AG20443 (cell line): ENCODE measurements around the gene CRADD.
A peak's percentile ranks its signal among the peaks of the same experiment; 100 is the strongest.
"Not testable (repeated sequence)": the region's sequence is repeated elsewhere in the genome, so short reads cannot be mapped to it uniquely, and the experiment has no call there.

Experiments used
- DNase-seq: peaks from one replicate; pipeline ENCODE4 v3.0.0; 2012; ENCODE audit warnings: low spot score, mixed read lengths

CRADD gene

DNA sequence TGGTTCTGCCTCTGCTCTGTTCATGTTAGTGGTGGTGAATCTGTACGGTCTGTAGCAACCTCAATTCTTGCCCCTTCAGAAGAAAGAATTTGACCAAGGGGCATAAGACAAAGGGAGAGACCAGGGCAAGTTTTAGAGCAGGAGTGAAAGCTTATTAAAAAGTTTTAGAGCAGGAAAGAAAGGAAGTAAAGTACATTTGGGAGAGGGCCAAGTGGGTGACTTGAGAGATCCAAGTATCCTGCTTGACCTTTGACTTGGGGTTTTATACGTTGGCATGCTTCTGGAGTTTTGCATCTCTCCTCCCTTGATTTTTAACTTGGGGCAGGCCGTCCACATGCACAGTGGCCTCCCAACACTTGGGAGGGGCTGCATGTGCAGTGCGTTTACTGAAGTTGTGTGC, 225.0 kb downstream of the CRADD start:
- no peak for DNase-seq

DNA sequence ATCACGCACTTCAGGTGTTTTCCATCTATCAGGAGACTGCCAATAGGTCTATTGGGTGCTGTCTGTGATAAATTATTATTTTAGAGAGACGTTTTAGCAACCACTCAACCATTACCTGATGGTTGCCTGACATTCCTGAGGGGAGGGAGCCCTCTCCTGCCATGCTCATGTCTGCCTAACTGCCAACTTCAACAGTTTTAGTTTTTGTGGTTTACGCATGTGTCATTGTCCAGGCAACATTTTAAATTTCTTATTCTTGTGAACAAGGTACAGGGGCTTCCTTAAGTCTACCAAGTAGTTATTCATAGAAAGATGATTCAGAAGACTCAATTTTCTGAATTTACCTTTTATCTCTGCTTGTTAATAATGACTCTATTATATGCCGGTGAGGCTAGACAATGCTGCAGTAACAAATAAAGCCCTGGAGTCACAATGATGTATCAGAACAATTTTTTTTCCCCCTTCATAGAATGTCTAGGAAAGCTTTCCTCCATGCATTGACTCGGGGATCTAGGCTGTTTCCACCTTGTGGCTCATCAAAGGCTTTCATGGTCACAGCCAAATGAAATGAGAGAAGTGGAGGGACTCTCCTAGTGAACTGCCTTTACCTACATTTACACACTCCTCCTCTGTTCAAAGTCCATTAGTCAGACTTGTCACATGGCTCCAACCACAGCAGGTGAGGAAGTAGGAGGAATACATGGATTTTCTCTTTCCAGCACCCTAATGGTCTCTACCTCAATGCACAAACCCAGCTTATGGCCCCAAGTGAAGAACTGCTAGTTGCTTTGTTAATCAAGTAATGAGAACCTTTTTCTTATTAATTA, 225.8 kb downstream of the CRADD start:
- DNase-seq, result no peak

DNA sequence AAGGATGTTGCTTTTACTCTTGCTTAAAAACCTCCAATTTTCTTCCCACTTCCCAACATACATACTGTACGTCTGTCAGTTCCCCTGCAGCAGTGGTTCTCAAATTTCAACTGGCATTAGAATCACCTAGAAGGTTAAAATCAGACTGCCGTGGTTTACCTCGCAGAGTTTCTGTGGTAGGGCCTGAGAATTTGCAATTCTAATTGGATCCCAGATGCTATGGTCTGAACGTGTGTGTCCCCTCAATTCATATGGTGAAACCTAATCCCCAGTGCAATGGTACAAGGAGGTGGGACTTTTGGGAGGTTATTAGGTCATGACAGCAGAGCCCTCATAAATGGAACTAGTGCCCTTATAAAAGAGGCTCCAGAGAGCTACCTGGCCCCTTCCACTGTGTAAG, 226.9 kb downstream of the CRADD start:
- DNase-seq, result no peak

DNA sequence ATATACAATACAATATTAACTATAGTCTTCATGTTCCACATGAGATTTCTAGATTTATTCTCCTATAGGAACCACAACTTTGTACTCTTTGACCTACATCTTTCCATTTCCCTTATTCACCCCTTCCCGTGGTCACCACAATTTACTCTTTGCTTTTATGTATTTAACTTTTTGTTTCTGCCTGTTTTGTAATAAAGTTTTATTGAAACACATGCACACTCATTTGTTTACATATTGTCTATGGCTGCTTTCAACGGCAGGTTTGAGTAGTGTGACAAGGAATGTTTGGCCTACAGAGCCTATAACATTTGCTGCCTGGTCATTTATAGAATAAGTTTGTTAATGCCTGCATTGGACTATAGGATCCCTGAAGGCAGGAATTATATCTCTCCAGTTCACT, 231.1 kb downstream of the CRADD start:
- DNase-seq, result no peak

DNA sequence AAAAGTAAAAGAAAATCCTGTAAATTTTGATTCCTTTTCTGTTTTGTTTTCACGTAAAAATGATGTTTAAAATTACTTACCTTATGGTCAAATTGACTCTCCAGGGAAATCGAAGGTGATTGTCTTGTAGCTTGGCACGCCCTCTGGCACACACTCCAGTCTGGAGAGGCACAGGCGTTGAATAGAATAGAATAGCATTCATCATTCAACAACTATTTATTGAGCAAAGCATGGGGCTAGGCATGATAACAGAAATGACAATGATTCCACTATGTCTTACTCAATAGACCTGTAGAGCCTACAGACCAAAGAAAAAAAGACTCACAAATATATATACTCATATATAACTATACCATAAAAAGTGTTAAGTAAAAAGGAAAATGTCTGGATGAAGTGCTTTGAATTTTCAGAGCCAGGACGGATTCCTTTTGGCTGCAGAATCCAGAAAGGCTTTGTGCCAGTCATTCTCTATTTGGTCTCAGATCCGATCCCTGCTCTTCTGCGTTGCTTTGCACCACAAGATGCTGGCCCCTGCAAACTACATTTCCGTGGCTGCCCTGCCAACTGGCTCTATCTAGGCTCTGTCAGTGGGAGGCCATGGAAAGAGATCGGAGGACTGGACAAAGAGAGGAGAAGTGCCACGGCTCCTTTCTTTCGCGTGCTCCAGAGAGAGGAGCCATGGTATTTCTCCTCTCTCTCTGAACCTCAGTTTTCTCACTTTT, 231.8 kb downstream of the CRADD start:
- DNase-seq, result peak; percentile 48

DNA sequence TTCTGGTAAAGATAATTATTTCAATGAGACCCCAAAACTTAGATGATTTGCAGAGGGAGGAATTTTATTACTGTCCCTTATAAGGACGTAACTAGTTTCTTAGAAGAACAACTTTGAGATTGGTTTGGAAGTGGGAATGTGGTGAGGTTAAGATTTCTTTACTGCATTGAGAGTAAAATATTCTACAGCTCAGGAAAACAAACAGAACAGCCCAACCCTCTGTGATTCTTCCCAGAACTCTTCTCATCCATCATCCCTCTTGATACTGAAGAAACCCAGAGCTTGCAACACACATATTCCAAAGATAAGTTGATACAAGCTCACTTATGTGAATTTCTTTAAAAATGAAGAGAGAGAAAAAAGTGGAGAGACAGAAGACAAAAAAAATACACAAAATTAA, 234.2 kb downstream of the CRADD start:
- DNase-seq, result no peak

DNA sequence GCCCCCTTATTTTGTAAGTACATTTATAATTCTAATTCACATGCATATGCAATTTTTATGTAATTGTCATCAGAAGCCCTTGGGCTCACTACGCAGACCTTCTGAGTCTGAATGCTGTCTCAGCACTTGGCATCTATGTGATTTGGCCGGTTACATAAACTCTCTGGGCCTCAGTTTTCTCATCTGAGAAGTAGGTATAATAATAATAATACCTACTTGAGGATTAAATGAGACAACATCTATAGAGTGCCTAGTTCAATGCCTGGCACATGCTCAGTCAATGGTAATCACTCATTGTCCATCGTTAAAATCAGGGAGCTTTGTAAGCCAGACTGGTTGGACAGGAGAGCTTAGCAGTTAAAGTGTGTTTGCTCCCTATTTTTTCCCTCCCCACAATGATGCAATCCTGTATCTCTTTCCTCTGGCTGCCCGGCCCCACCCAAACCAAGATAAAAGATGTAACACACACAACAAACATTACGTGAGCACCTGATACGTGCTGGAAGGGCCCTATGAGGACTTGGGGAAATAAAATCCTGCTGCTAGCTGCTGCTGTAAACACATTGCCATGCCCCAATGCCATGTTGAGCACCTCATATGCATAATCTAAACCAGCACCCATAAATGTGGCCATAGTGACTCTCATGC, 235.0 kb downstream of the CRADD start:
- no peak for DNase-seq

DNA sequence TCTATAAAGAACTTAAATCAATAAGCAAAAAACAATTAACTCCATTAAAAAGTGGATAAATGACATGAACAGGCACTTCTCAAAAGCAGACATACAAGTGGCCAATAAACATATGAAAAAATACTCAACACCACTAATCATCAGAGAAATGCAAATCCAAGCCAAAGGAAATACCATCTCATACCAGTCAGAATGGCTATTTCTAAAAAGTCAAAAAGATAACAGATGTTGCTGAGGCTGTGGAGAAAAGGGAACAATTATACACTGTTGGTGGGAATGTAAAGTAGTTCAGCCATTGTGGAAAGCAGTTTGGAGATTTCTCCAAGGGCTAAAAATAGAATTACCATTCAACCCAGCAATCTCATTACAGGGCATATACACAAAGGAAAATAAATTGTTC, 236.7 kb downstream of the CRADD start:
- DNase-seq, result no peak

DNA sequence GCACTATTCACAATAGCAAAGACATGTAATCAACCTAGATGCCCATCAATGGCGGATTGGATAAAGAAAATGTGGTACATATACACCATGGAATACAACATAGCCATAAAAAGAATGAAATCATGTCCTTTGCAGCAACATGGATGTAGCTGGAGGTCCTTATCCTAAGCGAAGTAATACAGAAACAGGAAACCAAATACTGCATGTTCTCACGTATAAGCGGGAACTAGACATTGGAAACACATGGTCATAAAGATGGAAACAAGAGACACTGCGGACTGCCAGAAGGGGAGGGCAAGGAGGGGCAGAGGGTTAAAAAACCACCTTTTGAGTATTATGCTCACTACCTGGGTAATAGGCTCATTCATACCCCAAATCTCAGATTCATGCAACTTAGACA, 237.1 kb downstream of the CRADD start:
- no peak for DNase-seq

DNA sequence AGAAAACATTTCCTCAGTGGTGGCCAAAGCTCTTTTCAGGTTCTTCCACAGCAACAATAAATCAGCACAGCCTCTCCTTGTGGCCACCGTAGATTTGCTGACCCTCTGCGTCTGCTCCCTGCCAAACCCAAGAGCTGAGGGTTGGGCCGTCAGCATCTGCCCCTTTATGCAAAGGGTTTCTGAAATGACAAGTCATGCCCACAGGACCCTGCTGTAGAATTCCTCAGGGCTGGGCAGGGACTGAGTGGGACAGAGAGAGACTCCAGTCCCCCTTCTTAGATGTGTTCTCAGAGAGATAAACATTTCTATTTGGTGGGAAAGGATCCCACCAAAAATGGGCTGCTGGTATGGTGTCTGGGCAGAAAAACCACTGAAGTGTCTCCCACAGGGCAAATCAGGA, 238.2 kb downstream of the CRADD start:
- DNase-seq, result no peak

DNA sequence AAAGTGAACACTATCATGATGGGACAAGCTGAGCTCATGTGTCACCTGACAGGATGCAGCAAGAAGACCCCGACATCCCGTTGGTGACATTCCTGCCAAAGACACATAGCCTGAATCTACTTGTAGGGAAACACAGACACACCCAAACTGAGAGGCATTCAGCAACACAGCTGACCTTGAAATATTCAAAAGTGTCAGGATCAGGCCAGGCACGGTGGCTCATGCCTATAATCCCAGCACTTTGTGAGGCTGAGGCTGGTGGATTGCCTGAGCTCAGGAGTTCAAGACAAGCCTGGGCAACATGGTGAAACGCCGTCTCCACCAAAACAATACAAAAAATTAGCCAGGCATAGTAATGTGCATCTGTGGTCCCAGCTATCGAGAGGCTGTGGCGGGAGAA, 239.2 kb downstream of the CRADD start:
- DNase-seq, result no peak

DNA sequence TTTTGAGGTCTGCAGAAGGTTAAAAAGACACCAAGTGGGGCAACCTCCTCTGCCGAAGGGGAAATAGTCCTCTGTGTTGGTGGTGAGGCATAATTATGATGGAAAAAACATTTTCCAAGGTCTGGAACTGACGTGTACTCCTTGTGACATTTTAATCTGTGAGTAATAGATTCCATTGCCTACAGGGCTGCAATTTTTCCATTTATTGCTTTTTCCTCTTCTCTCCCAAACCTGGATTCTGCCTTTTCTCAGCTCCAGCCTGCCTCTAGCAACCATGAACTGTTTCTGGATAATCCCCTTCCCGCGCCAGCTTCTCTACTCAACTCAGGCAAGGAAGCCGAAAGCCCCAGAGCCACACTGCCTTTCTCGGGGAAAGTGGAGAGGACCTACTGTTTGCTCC, 241.1 kb downstream of the CRADD start:
- DNase-seq, result peak; percentile 78

DNA sequence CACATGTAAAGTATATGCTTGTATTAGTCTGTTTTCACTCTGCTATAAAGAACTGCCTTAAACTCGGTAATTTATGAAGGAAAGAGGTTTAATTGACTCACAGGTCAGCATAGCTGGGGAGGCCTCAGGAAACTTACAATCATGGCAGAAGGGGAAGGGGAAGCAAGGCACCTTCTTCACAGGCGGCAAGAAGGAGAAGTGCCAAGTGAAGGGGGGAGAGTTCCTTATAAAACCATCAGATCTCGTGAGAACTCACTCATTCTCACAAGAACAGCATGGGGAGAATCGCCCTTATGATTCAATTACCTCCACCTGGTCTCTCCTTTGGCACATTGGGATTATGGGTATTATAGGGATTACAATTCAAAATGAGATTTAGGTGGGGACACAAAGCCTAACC, 241.7 kb downstream of the CRADD start:
- no peak for DNase-seq

DNA sequence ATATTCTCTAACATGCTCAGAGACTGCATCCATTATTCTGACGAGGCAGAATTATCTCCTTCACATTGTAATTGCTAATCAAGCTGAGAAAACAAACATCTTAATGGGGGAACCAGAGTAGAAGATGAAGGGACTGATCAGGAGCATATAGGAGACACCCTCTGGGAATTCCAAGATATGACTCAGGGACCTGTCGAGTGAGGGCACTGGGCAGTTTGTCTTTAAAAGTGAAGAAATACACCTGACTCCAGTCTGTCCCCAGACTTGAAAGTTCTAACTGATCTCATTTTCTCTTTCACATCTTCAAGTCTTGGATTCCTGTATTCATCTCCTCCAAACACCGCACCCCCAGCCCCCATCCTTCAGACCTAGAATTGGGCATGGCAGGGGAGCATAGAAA, 244.3 kb downstream of the CRADD start:
- DNase-seq, result no peak

DNA sequence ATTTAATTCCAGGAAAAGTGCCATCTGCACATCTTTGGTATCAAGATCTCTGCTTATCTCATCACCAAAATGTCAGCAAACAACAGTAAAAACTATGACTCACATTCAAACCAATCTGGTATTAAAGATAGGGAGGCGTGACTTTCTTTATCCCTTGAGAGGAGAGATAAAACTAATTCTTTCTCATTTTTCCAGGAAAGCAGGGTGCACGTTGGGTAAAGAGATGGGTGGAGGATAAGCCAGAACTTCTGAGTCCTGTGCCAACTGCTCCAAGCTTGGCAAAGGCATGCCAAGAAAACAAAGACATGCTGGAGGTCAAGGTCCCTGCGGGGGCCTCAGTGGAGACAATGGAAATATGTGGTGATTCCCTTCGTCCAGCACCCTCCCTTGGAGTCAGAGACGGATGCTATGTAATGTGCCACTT, 245.4 kb downstream of the CRADD start:
- no peak for DNase-seq

DNA sequence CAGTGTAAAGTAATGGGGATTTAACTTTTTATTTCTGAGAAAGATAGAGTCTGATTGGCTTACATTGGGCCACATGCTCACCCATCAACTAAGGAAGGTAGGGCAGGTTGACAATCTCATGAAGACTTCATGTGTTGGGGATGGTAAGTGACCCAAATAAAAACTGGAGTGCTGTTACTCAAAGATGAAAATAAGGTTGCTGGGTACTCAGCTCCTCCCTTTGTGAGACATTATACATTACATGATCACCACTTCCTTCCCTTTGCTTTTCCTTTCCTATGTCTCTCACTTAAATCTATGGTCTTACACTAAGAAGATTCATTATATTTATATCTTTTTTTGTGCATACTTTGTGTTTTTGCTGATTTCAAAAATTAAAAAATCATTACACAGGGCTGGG, 247.2 kb downstream of the CRADD start:
- DNase-seq, result no peak

DNA sequence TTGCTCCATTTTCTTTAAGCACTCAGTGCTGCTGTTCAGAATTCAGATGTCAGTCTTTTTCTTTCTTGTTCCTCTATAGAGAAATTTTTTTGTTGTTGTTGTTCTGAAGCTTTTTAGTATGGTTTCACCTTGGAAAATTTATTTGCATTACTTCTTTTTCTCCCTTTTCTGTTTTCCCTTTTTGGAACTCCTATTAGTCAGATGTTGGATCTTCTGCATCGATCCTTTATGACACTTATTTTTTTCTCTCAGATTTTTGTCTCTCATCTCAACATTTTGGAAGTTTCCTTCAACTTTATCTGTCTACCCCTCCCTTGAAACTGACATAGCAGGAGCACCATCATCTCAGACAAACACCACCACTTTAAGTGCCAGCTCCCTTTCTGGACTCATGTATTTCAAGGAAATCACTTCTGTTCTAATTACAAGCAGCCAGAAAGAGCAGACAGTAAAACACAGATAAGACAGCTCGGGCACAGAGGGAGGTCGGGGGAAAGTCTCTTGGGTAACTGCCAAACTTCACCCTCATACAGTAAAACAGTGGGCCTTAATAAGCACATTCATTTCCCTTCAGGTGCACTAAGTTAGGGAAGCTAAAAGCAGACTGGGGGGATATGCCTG, 248.5 kb downstream of the CRADD start:
- no peak for DNase-seq

DNA sequence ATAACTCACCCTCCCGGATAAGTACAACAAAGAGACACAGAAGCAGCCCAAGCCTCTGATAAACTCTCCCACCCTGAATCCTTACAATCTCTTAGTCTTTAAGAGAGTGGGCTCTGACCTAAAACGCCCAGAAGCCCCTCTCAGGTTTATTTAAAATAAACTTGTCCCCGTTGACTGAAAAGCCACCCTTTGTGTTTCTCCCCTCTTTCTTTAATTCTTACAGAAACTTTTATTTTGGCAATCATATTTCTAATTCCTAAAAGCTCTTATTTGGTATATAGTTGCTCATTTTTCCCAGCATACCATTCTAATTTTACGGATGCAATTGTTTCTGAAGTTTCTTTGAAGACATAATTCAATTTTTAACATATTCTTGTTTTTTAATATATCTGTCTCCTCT, 249.1 kb downstream of the CRADD start:
- DNase-seq, result no peak

DNA sequence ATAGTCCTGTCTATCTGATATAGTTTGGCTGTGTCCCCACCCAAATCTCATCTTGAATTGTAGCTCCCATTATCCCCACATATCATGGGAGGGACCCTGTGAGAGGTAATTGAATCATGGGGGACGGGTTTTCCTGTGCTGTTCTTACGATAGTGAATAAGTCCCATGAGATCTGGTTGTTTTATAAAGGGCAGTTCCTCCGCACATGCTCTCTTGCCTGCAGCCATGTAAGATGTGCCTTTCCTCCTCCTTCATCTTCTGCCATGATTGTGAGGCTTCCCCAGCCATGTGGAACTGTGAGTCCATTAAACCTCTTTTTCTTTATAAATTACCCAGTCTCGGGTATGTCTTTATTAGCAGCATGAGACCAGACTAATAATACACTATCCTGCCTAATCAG, 251.9 kb downstream of the CRADD start:
- DNase-seq, result not testable (repeated sequence)

DNA sequence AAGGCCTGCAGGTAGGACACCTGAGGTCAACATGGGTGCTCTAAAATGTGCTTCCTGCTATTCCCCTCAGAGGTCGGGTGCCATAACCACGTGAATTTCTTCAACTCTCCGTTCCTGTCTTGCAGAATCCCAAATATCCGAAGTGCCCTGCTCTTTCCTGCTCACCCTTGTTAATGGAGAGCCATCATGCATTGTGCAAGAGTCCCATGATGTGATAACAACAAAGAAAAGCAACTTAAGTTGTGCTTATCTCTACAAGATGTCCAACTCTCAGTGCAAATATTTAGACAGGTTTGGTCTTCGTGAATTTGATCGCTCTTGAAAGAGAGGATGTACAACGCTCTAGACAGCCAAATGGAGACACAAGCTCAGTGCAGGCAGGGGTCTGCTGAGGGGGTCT, 260.6 kb downstream of the CRADD start:
- no peak for DNase-seq

DNA sequence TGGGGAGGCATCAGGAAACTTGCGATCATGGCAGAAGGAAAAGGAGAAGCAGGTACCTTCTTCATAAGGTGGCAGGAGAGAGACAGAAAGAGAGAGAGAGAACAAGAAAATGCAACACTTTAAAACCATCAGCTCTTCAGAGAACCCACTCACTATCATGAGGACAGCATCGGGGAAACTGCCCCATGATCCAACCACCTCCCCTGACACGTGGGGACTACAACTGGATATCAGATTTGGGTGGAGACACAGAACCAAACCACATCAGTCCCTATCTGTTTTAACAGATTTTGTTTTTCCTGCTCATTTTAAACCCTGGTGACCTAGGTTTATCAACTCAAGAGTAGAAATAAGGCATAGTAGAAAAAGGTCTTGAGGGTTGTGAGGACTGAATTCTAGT, 261.1 kb downstream of the CRADD start:
- no peak for DNase-seq

DNA sequence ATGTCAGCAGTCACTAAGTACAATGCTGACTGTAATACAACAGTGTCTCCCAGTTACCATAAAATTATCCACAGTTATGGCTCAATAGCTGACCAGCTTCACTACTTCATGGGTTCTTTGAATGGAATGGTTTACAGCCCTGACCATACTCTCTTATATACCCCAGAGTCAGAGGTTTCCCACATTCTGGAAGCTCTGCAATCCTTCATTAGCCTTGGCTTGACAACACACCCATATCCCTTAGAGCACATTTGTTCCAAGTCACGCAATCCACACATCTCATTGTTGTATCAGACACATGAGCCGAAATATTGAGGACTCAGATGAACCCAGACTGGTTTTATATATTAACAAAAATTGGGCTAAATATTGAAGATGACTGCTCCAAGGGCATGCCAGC, 261.8 kb downstream of the CRADD start:
- DNase-seq, result peak; percentile 30
